GM23338 (cell line): ENCODE data around the gene RXFP2.

Experiments used
- CREB1 ChIP-seq: fragments of 250-450 bp; sonication (Bioruptor Pico); IDR thresholded peaks from 2 replicates; pipeline ENCODE4 v1.5.0; 2020; ENCODE audit warnings: low read depth, mild to moderate bottlenecking, moderate library complexity
- JUNB ChIP-seq: IDR thresholded peaks from one replicate; pipeline ENCODE4 v1.6.1; 2016; ENCODE audit warnings: antibody characterized with exemption; ENCODE audit not compliant: unreplicated experiment
- POLR2AphosphoS5 ChIP-seq: IDR thresholded peaks from 2 replicates; pipeline ENCODE4 v1.6.1; 2016; ENCODE audit warnings: antibody characterized with exemption, low read depth
- TF ChIP-seq, protein P1 (sequence below), 2 experiments: fragments of 200-600 bp in 1 of 2; sonication (generic) in 1 of 2; conservative IDR thresholded peaks; 2 replicates each; pipeline versions ENCODE4 v1.5.1 to v1.6.1; 2016 to 2017; ENCODE audit warnings: antibody characterized with exemption in 2 of 2, low read depth in 2 of 2, mild to moderate bottlenecking in 2 of 2, moderate library complexity in 1 of 2

GRCh38 chr13:31850041-31850555 is 110.8 kb downstream of the RXFP2 start:
- TF ChIP-seq, protein P1, sequence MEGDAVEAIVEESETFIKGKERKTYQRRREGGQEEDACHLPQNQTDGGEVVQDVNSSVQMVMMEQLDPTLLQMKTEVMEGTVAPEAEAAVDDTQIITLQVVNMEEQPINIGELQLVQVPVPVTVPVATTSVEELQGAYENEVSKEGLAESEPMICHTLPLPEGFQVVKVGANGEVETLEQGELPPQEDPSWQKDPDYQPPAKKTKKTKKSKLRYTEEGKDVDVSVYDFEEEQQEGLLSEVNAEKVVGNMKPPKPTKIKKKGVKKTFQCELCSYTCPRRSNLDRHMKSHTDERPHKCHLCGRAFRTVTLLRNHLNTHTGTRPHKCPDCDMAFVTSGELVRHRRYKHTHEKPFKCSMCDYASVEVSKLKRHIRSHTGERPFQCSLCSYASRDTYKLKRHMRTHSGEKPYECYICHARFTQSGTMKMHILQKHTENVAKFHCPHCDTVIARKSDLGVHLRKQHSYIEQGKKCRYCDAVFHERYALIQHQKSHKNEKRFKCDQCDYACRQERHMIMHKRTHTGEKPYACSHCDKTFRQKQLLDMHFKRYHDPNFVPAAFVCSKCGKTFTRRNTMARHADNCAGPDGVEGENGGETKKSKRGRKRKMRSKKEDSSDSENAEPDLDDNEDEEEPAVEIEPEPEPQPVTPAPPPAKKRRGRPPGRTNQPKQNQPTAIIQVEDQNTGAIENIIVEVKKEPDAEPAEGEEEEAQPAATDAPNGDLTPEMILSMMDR (conservative IDR thresholded peaks at IDR 0.05; ENCODE audit: low read depth in 2 of 2) = no peak
- no peak for TF ChIP-seq POLR2AphosphoS5
- no peak for TF ChIP-seq CREB1 (CRISPR knock-in tag)
- TF ChIP-seq JUNB = no peak
